Activated CD8-positive, alpha-beta T cell treated with anti-CD3 and anti-CD28 coated beads for 36 hours (primary cell): ENCODE measurements around the gene IL17C. TPM values are rescaled to one million over a fixed set of nuclear protein-coding genes. Genes with fewer than 3 reads are reported as not detected.

ENCODE experiments used
- ATAC-seq: fragments of 200-7000 bp; cut with Tn5 transposase; one replicate; pipeline ENCODE4 v1.10.0; 2021; ENCODE audit warnings: mild to moderate bottlenecking, moderate library complexity
- CTCF ChIA-PET: fragments of 350-600 bp; sonication (Branson Sonifier 250); formaldehyde crosslinking; loops from one replicate; lab custom pipeline; 2021; ENCODE audit warnings: antibody characterized with exemption; lab: Charles Lee
- POLR2A ChIA-PET: fragments of 350-600 bp; sonication (Branson Sonifier 250); formaldehyde crosslinking; loops from one replicate; lab custom pipeline; 2021; ENCODE audit warnings: antibody characterized with exemption; lab: Charles Lee
- DNase-seq: peaks from one replicate; pipeline ENCODE4 v3.0.0-alpha.2; 2020
- H3K27ac Mint-ChIP-seq: one replicate; pipeline ENCODE4 v1.8.0; 2021; ENCODE audit warnings: mild to moderate bottlenecking, mixed read lengths
- H3K27me3 Mint-ChIP-seq: one replicate; pipeline ENCODE4 v1.8.0; 2021; ENCODE audit warnings: mixed read lengths
- H3K36me3 Mint-ChIP-seq: one replicate; pipeline ENCODE4 v1.8.0; 2021; ENCODE audit warnings: low read depth, mixed read lengths
- H3K4me1 Mint-ChIP-seq: one replicate; pipeline ENCODE4 v1.8.0; 2021; ENCODE audit warnings: low read depth, mixed read lengths
- H3K4me3 Mint-ChIP-seq: one replicate; pipeline ENCODE4 v1.8.0; 2021; ENCODE audit warnings: mild to moderate bottlenecking, moderate library complexity, mixed read lengths
- H3K9me3 Mint-ChIP-seq: one replicate; pipeline ENCODE4 v1.8.0; 2021; ENCODE audit warnings: mixed read lengths
- intact Hi-C: fragments of 100-400 bp; cut with micrococcal nuclease; formaldehyde crosslinking; loops from one replicate; pipeline ENCODE4 v1.10.0; 2022
- total RNA-seq, 2 experiments: library from RNA; stranded (reverse); gene quantifications; one replicate each; pipeline ENCODE4 v1.2.3, GENCODE V29; 2021
- TF ChIP-seq, protein P1 (sequence below): fragments of 200-600 bp; IDR thresholded peaks from one replicate; pipeline ENCODE4 v1.8.0; 2022; ENCODE audit warnings: antibody characterized with exemption, mild to moderate bottlenecking

The IL17C gene
- total RNA-seq, 2 experiments from 2014 or later, result 0.31 TPM; not detected in 1

DNA sequence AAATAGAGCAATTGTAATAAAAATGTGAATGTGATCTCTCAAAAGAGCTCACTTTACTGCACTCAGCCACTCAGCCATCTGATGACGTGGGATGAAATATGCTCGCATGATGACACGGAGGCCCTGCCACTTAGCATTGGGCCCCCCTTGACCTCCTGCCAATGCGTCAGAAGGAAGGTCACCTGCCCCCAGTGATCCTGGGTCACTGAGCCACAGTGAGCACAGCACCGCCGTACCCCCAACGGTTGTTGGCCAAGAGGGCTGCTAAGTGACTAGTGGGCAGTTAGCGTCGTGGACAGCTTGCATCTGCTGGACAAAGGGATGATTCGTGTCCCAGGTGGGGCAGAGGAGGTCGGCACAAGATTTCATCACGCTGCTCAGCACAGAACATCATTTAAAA, 45.3 kb upstream of the IL17C start:
- Mint-ChIP-seq H3K27ac (no peak overlapping the region), H3K4me1 (peaks cover 25% of the 10 kb centered on the region), H3K27me3 (no peaks in the 10 kb centered on the region), H3K36me3 (peaks cover 36% of the 10 kb centered on the region), H3K9me3 (no peaks in the 10 kb centered on the region), H3K4me3 (no peak overlapping the region)
- TF ChIP-seq, protein P1, sequence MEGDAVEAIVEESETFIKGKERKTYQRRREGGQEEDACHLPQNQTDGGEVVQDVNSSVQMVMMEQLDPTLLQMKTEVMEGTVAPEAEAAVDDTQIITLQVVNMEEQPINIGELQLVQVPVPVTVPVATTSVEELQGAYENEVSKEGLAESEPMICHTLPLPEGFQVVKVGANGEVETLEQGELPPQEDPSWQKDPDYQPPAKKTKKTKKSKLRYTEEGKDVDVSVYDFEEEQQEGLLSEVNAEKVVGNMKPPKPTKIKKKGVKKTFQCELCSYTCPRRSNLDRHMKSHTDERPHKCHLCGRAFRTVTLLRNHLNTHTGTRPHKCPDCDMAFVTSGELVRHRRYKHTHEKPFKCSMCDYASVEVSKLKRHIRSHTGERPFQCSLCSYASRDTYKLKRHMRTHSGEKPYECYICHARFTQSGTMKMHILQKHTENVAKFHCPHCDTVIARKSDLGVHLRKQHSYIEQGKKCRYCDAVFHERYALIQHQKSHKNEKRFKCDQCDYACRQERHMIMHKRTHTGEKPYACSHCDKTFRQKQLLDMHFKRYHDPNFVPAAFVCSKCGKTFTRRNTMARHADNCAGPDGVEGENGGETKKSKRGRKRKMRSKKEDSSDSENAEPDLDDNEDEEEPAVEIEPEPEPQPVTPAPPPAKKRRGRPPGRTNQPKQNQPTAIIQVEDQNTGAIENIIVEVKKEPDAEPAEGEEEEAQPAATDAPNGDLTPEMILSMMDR, result no peak
- DNase-seq (no peak), ATAC-seq (no peak)
- intact Hi-C loops, result no loop called here
- POLR2A ChIA-PET, result interaction anchor here (1.7 kb wide), 1 partner anchor 23 kb away, joined by 4 read pairs; the partner anchor contains the start of gene ZC3H18
- CTCF ChIA-PET, result no interaction called here

DNA sequence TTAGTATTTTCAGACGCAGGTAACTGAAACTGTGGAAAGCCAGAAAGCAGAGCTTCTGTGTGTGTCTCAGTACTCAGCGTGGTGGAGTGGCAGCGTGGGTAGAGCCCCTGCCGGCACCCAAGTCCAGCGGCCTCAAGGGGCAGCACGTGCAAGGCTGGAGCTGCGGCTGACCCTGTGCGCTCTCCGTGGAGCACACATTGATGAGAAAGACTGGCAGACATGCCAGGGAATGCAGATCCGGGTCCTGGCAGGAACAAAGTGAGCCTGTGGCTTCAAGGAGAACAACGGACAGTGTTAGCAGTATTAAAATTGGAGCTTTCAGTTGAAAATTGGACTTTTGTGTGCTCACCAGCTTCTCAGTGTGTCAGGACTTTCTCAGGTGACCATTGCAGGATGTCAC, 44.9 kb upstream of the IL17C start:
- ATAC-seq, result no peak
- TF ChIP-seq, protein P1, result no peak
- peaks cover 23% of the 10 kb centered on the region for H3K4me1 Mint-ChIP-seq
- H3K27ac Mint-ChIP-seq, result no peak overlapping the region
- H3K27me3 Mint-ChIP-seq, result no peaks in the 10 kb centered on the region
- peaks cover 33% of the 10 kb centered on the region for H3K36me3 Mint-ChIP-seq
- H3K4me3 Mint-ChIP-seq, result no peak overlapping the region
- ChIA-PET POLR2A (interaction anchor here (1.7 kb wide), 1 partner anchor 23 kb away, joined by 4 read pairs; the partner anchor contains the start of gene ZC3H18), CTCF (interaction anchor here (1.0 kb wide), 2 partner anchors 21 to 156 kb away, joined by 3 read pairs; no protein-coding TSS in a partner anchor)
- DNase-seq, result no peak
- no peaks in the 10 kb centered on the region for H3K9me3 Mint-ChIP-seq
- intact Hi-C loops, result no loop called here

DNA sequence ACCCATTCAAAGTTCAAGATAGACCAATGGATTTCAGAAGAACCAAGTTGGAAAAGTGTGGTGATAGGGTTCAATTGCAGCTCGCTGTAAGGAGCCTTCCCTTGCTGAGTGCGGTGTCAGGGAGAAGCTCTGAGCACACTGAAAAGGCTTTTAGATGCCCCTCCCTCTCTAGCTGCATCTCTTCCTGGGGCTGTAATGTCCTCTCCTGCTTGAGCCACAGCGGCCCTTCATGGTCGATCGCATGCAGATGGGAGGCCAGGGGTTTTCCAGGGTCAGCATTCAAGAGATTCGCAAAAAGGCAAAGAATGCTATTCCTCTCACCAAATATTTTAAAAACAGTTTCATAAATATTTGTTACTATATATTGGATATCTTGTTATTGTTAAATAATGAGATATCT, 44.5 kb upstream of the IL17C start:
- DNase-seq (no peak), ATAC-seq (no peak)
- Mint-ChIP-seq H3K9me3 (no peaks in the 10 kb centered on the region), H3K4me1 (peaks cover 21% of the 10 kb centered on the region), H3K27ac (no peak overlapping the region), H3K4me3 (no peak overlapping the region), H3K27me3 (no peaks in the 10 kb centered on the region), H3K36me3 (peaks cover 32% of the 10 kb centered on the region)
- TF ChIP-seq, protein P1, result no peak
- POLR2A ChIA-PET, result interaction anchor here (1.7 kb wide), 1 partner anchor 24 kb away, joined by 4 read pairs; the partner anchor contains the start of gene ZC3H18
- CTCF ChIA-PET, result interaction anchor here (1.0 kb wide), 2 partner anchors 21 to 156 kb away, joined by 3 read pairs; no protein-coding TSS in a partner anchor
- intact Hi-C loops, result no loop called here

DNA sequence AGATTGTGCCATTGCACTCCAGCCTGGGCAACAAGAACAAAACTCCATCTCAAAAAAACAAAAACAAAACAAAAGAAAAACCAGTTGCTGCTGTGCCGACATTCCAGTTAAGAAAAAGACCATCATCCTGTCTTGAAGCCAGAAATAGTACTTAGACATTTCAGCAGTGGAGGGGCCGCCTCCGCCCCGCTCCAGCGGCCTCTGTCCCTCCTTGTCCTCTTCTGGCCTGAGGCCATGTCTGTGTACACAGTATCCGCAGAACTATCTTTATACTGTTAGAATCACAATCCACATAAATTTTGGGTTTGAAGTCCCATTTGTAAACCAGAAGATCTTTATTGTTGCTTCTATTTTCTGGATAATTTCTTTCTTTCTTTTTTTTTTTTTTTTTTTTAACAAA, 43.3 kb upstream of the IL17C start:
- intact Hi-C loops, result no loop called here
- peaks cover 31% of the 10 kb centered on the region for H3K36me3 Mint-ChIP-seq
- ChIA-PET CTCF (interaction anchor here (1.1 kb wide), 1 partner anchor 158 kb away, joined by 4 read pairs; no protein-coding TSS in a partner anchor), POLR2A (no interaction called here)
- ATAC-seq, result no peak
- H3K27me3 Mint-ChIP-seq, result no peaks in the 10 kb centered on the region
- peaks cover 14% of the 10 kb centered on the region for H3K4me1 Mint-ChIP-seq
- no peaks in the 10 kb centered on the region for H3K9me3 Mint-ChIP-seq
- no peak overlapping the region for H3K27ac Mint-ChIP-seq
- DNase-seq, result no peak
- H3K4me3 Mint-ChIP-seq, result no peak overlapping the region
- TF ChIP-seq, protein P1, result no peak

DNA sequence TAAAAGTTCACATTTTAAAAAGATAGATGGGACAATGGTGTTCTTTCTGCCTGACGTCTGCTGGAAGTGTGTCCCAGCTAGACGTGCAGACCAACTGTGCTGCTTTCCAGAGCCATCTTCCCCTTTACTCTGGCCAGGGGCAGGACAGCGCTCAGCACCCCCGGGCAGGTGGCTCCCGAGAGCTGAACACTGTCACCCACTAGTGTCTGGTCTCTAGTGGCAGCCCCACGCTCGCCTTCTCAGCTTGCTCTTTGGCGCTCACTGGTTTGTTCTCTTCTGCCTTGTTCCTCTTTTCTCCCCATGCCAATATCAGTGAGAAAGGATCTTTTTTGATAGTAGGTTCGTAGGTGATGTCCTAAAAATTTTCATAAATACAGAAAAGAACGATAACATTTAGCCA, 42.5 kb upstream of the IL17C start:
- no peak overlapping the region for H3K4me3 Mint-ChIP-seq
- POLR2A ChIA-PET, result no interaction called here
- H3K27me3 Mint-ChIP-seq, result no peaks in the 10 kb centered on the region
- H3K4me1 Mint-ChIP-seq, result peaks cover 14% of the 10 kb centered on the region
- CTCF ChIA-PET, result interaction anchor here (0.8 to 1.1 kb wide), 2 partner anchors 14 to 159 kb away, joined by 3 to 4 read pairs; no protein-coding TSS in a partner anchor
- DNase-seq (no peak), ATAC-seq (no peak)
- H3K9me3 Mint-ChIP-seq, result no peaks in the 10 kb centered on the region
- intact Hi-C loops, result no loop called here
- peaks cover 32% of the 10 kb centered on the region for H3K36me3 Mint-ChIP-seq
- H3K27ac Mint-ChIP-seq, result no peak overlapping the region
- TF ChIP-seq, protein P1, result no peak
